Measurements from ENCODE around the gene GAGE13.
A peak's percentile ranks its signal among the peaks of the same experiment; 100 is the strongest.
"Not testable (repeated sequence)": the region's sequence is repeated elsewhere in the genome, so short reads cannot be mapped to it uniquely, and the experiment has no call there.

Gene GAGE13

DNA sequence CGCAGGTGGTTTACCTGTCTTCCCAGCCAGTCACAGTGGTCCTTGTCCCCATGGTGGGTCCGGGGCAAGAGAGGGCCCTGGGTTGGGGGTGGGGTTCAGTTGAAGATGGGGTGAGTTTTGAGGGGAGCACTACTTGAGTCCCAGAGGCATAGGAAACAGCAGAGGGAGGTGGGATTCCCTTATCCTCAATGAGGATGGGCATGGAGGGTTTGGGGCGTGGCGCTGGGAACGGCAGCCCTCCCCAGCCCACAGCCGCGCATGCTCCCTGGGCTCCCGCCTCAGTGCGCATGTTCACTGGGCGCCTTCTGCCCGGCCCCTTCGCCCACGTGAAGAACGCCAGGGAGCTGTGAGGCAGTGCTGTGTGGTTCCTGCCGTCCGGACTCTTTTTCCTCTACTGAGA is at the start of gene GAGE13:
TSS of gene GAGE13 (plus strand) at position 301 of the 400 bp plus-strand sequence. CDS start 1,156 bp downstream, outside the sequence.
- not testable (repeated sequence) for DNase-seq (ENCODE audit: low spot score)

DNA sequence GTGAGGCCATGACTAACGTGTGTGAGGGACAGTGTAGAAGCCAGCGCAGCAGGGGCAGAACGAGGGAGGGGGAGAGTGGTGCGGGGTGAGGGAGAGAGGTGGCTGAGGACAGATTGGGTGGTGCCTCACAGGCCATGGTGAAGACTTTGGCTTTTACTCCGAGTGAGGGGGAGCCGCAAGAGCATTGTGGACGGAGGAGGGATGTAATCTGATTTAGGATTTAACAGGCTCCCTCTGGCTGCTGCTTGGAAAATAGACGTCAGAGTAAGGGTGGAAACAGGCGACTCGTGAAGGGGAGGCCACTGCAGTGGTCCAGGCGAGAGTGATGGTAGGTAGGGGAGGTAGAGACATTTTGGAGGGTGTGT is 48.8 kb upstream of the GAGE13 start:
- no peak for DNase-seq (ENCODE audit: low spot score)

DNA sequence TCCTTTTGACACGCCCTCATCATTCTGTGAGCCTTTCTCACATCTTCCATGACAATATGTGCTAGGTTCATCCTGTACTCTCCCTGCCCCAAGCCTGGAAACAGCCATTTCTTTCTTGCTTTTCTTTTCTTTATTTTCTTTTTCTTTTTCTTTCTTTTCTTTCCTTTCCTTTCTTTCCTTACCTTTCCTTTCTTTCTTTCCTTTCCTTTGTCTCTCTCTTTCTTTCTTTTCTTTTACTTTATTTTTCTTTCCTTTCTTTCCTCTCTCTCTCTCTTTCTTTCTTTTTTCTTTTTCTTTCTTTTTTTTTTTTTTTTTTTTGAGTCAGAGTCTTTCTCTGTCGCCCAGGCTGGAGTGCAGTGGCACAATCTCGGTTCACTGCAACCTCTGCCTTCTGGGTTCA is 47.2 kb upstream of the GAGE13 start:
- DNase-seq (ENCODE audit: low spot score), result no peak

DNA sequence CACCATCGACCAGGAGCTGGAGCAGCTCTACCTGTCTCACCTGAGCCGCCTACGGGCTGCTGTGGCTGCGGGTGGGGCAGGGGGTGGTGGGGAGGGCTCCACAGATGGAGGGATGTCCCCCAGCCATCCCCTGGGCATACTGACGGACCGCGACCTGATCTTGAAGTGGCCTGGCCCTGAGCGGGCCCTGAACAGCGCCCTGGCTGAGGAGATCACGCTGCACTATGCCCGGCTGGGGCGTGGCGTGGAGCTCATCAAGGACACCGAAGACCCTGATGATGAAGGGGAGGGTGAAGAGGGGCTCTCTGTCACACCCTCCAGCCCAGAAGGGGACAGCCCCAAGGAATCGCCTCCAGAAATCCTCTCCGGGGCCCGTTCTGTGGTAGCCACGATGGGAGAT is 45.2 kb upstream of the GAGE13 start:
- no peak for DNase-seq (ENCODE audit: low spot score)

GRCh38 chrX:49286581-49286980 is 44.8 kb upstream of the GAGE13 start:
- no peak for DNase-seq (ENCODE audit: low spot score)

DNA sequence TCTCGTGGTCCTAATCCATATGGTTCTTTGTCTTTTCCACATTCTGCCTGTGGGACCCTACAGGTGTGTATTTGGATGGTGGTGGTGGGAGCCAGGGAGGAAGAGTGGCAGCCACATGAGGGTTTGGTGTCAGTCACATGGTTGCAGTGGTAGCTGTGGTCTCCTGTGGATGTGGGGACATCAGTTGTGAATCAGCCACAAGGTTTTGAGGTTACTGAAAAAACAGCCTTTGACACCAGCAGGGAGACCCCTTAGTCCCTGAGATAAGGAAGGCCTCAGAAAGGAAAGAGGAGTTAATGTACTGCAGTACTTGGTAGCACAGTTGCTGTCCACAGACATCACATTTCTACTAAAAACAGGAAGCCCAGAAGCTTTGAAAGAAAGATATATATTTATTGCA is 43.7 kb upstream of the GAGE13 start:
- DNase-seq (ENCODE audit: low spot score), result no peak

DNA sequence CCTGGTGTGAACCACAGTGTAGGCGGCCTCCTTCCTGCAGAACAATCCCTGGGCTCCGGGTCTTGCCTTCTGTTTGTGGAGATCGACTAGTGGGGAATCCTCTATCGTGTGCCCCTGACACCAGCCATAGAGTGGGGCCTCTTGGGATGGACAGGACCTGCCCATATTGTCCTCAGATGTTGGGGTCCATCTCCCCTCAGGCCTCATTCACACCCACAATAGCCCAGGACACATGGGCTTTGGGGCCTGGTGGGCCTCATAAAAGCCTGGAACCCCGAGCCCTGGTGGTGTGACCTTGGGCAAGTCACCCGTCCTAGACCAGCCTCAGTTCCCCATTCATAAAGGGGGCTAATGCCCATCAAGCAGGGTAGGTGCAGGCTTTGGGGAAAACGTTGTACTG is 41.2 kb upstream of the GAGE13 start:
- DNase-seq (ENCODE audit: low spot score), result no peak

DNA sequence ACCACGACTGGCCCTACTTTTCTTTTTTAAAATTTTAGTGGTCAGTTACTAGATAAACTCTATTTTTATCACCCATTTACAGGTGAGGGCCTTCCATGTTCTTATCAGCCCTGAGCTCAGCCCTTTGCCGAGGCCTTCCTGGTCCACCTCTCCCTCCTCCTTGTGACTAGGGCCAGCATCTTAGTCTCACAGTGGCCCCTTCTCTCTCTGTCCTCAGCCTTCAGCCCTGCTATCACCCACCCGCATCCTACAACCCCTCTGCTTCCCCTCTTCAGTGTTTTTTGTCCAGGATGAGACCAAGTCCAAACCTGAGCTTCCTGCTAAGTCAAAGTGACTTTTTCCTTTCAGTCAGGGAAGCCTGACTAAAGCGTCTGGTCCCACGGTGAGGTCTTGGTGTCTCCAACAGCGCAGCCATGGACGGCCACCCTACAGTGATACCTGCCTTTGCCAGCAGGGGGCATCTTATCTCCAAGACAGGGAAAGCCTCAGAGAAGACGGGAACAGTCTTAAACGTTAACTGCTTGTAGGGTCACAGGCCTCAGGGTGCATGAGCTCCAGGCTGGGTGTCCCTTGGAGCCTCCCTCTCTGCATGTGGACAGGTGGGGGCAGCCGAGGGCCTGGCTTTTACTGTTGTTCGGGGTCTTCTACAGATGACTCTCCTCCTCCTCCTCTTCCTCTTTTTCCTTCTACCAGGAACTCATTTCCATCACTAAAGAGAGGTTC is 39.6 kb upstream of the GAGE13 start:
- DNase-seq (ENCODE audit: low spot score), result peak; percentile 70

- DNase-seq (ENCODE audit: low spot score), result no peak
These were observed 38.7 kb upstream of the GAGE13 start for GRCh38 chrX:49292400-49293362.

GRCh38 chrX:49299293-49299692 is 32.1 kb upstream of the GAGE13 start:
- DNase-seq (ENCODE audit: low spot score), result not testable (repeated sequence)

GRCh38 chrX:49300703-49301102 is 30.7 kb upstream of the GAGE13 start:
- no peak for DNase-seq (ENCODE audit: low spot score)

DNA sequence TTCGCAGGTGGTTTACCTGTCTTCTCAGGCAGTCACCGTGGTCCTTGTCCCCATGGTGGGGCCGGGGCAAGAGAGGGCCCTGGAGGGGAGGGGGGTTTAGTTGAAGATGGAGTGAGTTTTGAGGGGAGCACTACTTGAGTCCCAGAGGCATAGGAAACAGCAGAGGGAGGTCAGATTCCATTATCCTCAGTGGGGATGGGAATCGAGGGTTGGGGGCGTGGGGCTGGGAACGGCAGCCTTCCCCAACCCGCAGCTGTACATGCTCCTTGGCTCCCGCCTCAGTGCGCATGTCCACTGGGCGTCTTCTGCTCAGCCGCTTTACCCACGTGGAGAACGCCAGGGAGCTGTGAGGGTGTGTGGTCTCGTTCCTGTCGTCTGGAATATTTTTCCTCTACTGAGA is 28.0 kb upstream of the GAGE13 start, which contains the start of gene GAGE10:
TSS of gene GAGE10 (plus strand) at position 301 of the 400 bp plus-strand sequence. CDS start 1,214 bp downstream, outside the sequence.
- DNase-seq (ENCODE audit: low spot score), result no peak

DNA sequence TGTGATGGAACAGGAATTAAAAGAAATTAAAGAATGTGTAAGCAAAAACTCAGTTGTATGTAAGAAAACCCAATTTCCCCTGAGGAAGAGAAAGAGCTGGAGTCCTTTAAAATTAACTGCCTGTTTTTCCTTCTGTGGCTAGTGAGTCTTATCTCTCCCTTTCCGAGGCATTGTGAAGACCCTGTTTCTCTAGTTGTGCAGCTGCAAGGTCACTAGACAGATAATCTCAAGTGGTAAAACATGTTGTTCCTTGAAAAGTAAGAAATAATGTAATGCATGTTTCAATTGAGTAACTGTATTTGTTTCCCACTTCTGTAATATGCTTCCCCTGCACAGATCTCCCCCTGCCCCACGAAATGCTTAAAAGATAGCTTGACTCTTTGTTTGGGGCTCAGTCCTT is 23.6 kb upstream of the GAGE13 start:
- not testable (repeated sequence) for DNase-seq (ENCODE audit: low spot score)

GRCh38 chrX:49308604-49309269 is 22.6 kb upstream of the GAGE13 start:
- DNase-seq (ENCODE audit: low spot score), result no peak

GRCh38 chrX:49309401-49309981 is 21.9 kb upstream of the GAGE13 start:
- no peak for DNase-seq (ENCODE audit: low spot score)

DNA sequence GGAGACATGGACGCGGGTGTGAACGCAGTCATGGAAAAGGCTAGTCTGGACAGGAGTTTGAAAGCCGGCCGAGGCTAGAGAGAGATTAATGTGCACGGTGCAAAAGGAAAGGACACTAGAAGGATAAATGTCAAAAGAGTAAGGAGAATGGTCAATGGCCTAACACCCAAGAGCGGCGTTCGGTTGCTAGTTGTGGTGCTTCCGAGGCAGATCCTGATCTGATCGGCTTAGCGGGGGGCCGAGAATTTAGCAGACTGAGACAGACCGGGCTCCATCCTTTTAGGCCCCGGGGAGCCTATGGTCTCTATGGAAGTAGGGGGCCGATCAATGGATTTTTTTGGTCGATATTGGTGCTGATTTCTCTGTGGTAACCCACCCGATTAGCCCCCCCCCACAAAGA is 21.0 kb upstream of the GAGE13 start:
- DNase-seq (ENCODE audit: low spot score), result no peak

DNA sequence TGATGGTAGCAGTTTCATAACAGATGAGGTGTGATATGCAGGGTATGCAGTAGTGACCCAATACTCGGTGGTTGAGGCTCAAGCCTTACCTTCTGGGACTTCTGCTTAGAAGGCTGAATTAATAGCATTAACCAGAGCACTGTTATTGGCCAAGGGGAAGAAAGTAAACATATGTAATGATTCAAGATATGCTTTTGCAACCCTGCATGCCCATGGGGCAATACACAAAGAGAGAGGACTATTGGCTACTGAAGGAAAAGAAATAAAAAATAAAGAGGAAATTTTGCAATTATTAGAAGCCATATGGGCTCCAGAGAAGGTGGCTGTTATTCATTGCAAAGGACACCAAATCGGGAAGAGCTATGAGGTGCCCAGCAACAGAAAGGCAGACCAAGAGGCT is 19.2 kb upstream of the GAGE13 start:
- no peak for DNase-seq (ENCODE audit: low spot score)

DNA sequence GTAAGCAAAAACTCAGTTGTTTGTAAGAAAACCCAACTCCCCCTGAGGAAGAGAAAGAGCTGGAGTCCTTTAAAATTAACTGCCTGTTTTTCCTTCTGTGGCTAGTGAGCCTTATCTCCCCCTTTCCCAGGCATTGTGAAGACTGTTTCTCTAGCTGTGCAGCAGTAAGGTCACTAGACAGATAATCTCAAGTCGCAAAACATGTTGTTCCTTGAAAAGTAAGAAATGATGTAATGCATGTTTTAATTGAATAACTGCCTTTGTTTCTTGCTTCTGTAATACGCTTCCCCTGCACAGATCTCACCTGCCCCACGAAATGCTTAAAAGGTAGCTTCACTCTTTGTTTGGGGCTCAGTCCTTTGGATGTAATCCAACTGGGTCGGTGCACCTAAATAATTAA is 15.3 kb upstream of the GAGE13 start:
- no peak for DNase-seq (ENCODE audit: low spot score)

DNA sequence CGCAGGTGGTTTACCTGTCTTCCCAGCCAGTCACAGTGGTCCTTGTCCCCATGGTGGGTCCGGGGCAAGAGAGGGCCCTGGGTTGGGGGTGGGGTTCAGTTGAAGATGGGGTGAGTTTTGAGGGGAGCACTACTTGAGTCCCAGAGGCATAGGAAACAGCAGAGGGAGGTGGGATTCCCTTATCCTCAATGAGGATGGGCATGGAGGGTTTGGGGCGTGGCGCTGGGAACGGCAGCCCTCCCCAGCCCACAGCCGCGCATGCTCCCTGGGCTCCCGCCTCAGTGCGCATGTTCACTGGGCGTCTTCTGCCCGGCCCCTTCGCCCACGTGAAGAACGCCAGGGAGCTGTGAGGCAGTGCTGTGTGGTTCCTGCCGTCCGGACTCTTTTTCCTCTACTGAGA is 9.6 kb upstream of the GAGE13 start, which contains the start of gene GAGE12J:
TSS of gene GAGE12J (plus strand) at position 301 of the 400 bp plus-strand sequence. CDS start 1,157 bp downstream, outside the sequence.
- not testable (repeated sequence) for DNase-seq (ENCODE audit: low spot score)

- DNase-seq (ENCODE audit: low spot score), result not testable (repeated sequence)
These were observed 9.1 kb upstream of the GAGE13 start for GRCh38 chrX:49322266-49322665.

DNA sequence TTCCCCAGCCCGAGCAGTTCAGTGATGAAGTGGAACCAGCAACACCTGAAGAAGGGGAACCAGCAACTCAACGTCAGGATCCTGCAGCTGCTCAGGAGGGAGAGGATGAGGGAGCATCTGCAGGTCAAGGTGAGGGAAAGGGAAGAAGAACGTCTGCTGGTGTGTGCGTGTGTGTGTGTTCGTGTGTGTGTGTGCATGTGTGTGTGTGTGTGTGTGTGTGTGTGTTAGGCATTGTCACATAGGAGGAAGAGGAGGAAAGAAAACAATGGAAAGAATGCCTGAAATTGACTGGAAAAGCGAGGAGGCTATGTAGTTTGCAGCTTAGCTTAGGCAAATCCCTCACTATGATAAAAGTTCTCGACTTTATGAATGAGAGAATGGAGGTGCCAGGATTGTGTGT is 7.6 kb upstream of the GAGE13 start:
- not testable (repeated sequence) for DNase-seq (ENCODE audit: low spot score)

DNA sequence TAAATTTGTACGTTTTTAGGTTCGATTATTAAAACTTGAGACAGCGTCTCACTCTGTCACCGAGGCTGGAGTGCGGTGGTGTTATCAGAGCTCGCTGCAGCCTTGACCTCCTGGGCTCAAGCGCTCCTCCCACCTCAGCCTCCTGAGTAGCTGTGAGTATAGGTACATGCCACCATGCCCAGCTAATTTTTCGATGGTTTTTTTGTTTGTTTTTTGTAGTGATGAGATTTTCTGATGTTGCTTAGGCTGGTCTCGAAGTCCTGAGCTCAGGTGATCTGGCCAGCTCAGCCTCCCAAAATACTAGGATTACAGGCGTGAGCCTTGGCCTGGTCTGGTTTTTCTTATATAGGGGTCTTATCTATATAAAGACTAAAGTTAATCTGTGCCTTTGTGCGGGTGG is 961 bp upstream of the GAGE13 start:
- DNase-seq (ENCODE audit: low spot score), result not testable (repeated sequence)

Data from ecto neural progenitor cell (in vitro differentiated cells).